Camera-type eye (tissue), 1 donor: ENCODE data around the gene ORMDL3. TPM values are rescaled to one million over a fixed set of nuclear protein-coding genes. Genes with fewer than 3 reads are reported as not detected.

Source experiments
- total RNA-seq: library from RNA; depleted of rRNA; stranded (reverse); fragments of >200 nt; gene quantifications from one replicate; pipeline ENCODE4 v1.2.3, GENCODE V29; 2014

Gene ORMDL3
- 55.5 TPM for total RNA-seq

GRCh38 chr17:39927101-39927928, at the start of gene ORMDL3, which contains the start of gene LRRC3C:
Gene ORMDL3 (minus strand): TSS chr17:39927601. CDS start chr17:39924203, 3,398 bp downstream.
Gene LRRC3C (plus strand): TSS chr17:39927732. CDS start chr17:39941524, 13,792 bp downstream.

GRCh38 chr17:39962642-39963220, 35.3 kb upstream of the ORMDL3 start, which contains the start of gene GSDMA:
Gene GSDMA (plus strand): TSS chr17:39963004. CDS start chr17:39965688, 2,684 bp downstream.

Other genes starting within 250 kb of the ORMDL3 start
- gene PGAP3, start 239.5 kb downstream of the ORMDL3 start, total RNA-seq = 18.1 TPM
- gene ERBB2, start 227.5 kb downstream of the ORMDL3 start, total RNA-seq = 62.2 TPM
- gene MIEN1, start 197.1 kb downstream of the ORMDL3 start, total RNA-seq = 14.2 TPM
- gene GRB7, start 189.7 kb downstream of the ORMDL3 start, total RNA-seq = 1.3 TPM
- gene IKZF3, start 63.3 kb downstream of the ORMDL3 start, total RNA-seq = 0.55 TPM
- not detected for gene ZPBP2, start 59.4 kb downstream of the ORMDL3 start, total RNA-seq
- 12.9 TPM for gene GSDMB, start 9.0 kb downstream of the ORMDL3 start, total RNA-seq
- gene LRRC3C, start 131 bp upstream of the ORMDL3 start, total RNA-seq = not detected
- not detected for gene GSDMA, start 35.4 kb upstream of the ORMDL3 start, total RNA-seq
- 75.3 TPM for gene PSMD3, start 53.2 kb upstream of the ORMDL3 start, total RNA-seq
- not detected for gene CSF3, start 87.8 kb upstream of the ORMDL3 start, total RNA-seq
- 91.3 TPM for gene MED24, start 126.8 kb upstream of the ORMDL3 start, total RNA-seq
- gene THRA, start 135.4 kb upstream of the ORMDL3 start, total RNA-seq = 96.6 TPM
- 13.2 TPM for gene NR1D1, start 173.0 kb upstream of the ORMDL3 start, total RNA-seq
- gene MSL1, start 194.4 kb upstream of the ORMDL3 start, total RNA-seq = 91.9 TPM
- gene CASC3, start 212.9 kb upstream of the ORMDL3 start, total RNA-seq = 71.7 TPM
- gene RAPGEFL1, start 249.9 kb upstream of the ORMDL3 start, total RNA-seq = 16.2 TPM